Femur (tissue), 1 donor: Measurements from ENCODE around the gene SCGB2A2.

Experiments
- DNase-seq: peaks from one replicate; pipeline ENCODE4 v3.0.0-alpha.2; 2017

SCGB2A2 gene

GRCh38 chr11:62269654-62270278 lies at the start of gene SCGB2A2:
TSS of gene SCGB2A2 (plus strand) at chr11:62270158. CDS start at chr11:62270217, 59 bp downstream.
- DNase-seq = no peak

- DNase-seq = no peak
Measured at GRCh38 chr11:62221498-62221897, 48.5 kb upstream of the SCGB2A2 start.

- DNase-seq = no peak
Measured at GRCh38 chr11:62223095-62223494, 46.9 kb upstream of the SCGB2A2 start.

- no peak for DNase-seq
Measured at GRCh38 chr11:62233730-62234129, 36.2 kb upstream of the SCGB2A2 start.

GRCh38 chr11:62236187-62236586 lies 33.8 kb upstream of the SCGB2A2 start:
- DNase-seq = no peak

GRCh38 chr11:62237499-62237898 lies 32.5 kb upstream of the SCGB2A2 start:
- DNase-seq = no peak

GRCh38 chr11:62238151-62238550 lies 31.8 kb upstream of the SCGB2A2 start:
- DNase-seq = no peak

GRCh38 chr11:62241095-62241494 lies 28.9 kb upstream of the SCGB2A2 start:
- no peak for DNase-seq

- no peak for DNase-seq
Measured at GRCh38 chr11:62242021-62242420, 27.9 kb upstream of the SCGB2A2 start, which contains the start of gene SCGB1D2. TSS of gene SCGB1D2 (plus strand) at chr11:62242239. CDS start at chr11:62242308, 69 bp downstream.

GRCh38 chr11:62245271-62245753 lies 24.6 kb upstream of the SCGB2A2 start:
- peak; percentile 27 for DNase-seq

GRCh38 chr11:62251698-62252097 lies 18.3 kb upstream of the SCGB2A2 start:
- no peak for DNase-seq

- no peak for DNase-seq
Measured at GRCh38 chr11:62253999-62254542, 15.9 kb upstream of the SCGB2A2 start.

GRCh38 chr11:62256281-62256680 lies 13.7 kb upstream of the SCGB2A2 start:
- DNase-seq = no peak

- DNase-seq = no peak
Measured at GRCh38 chr11:62260261-62260953, 9.6 kb upstream of the SCGB2A2 start.

- no peak for DNase-seq
Measured at GRCh38 chr11:62264004-62264403, 6.0 kb upstream of the SCGB2A2 start.

GRCh38 chr11:62266558-62266957 lies 3.4 kb upstream of the SCGB2A2 start:
- no peak for DNase-seq

GRCh38 chr11:62267050-62267449 lies 2.9 kb upstream of the SCGB2A2 start:
- DNase-seq = no peak

GRCh38 chr11:62267576-62267975 lies 2.4 kb upstream of the SCGB2A2 start:
- no peak for DNase-seq

- no peak for DNase-seq
Measured at GRCh38 chr11:62273284-62273683, 3.3 kb downstream of the SCGB2A2 start.

GRCh38 chr11:62273789-62274275 lies 3.9 kb downstream of the SCGB2A2 start:
- DNase-seq = no peak

- DNase-seq = no peak
Measured at GRCh38 chr11:62280452-62280851, 10.5 kb downstream of the SCGB2A2 start.

- DNase-seq = peak; percentile 39
Measured at GRCh38 chr11:62295504-62295903, 25.5 kb downstream of the SCGB2A2 start.

GRCh38 chr11:62298975-62299374 lies 29.0 kb downstream of the SCGB2A2 start, which contains the start of gene SCGB1D4:
TSS of gene SCGB1D4 (minus strand) at chr11:62299075. CDS start at chr11:62299010, 65 bp downstream.
- DNase-seq = no peak

GRCh38 chr11:62306227-62306626 lies 36.3 kb downstream of the SCGB2A2 start:
- no peak for DNase-seq
